Pancreas (tissue), 10 donors: ENCODE results near the gene ZFTA. TPM values are rescaled to one million over a fixed set of nuclear protein-coding genes. Genes with fewer than 3 reads are reported as not detected.

Experiments
- ATAC-seq, 4 donors: fragments of 200-7000 bp; cut with Tn5 transposase; one replicate each; pipeline versions ENCODE4 v1.8.0 to v1.9.1; 2020; ENCODE audit warnings: mild to moderate bottlenecking in 4 of 4, moderate library complexity in 4 of 4
- DNase-seq, 6 donors: peaks; one replicate each; pipeline ENCODE4 v3.0.0-alpha.2; 2020
- FAIRE-seq: peaks from 2 replicates; lab custom pipeline; 2012; peaks lifted over from hg19 to GRCh38; lab: Jason Lieb, UNC
- H3K27ac ChIP-seq, 4 donors: fragments of 200-600 bp; sonication (generic); 1 replicate in 3 of 4; 2 replicates in 1 of 4; pipeline versions ENCODE4 v1.5.0 to v1.8.0; 2020
- H3K27me3 ChIP-seq, 4 donors: fragments of 200-600 bp; one replicate each; pipeline ENCODE4 v1.8.0; 2021
- H3K36me3 ChIP-seq, 3 donors: fragments of 200-600 bp; sonication (generic) in 1 of 3; one replicate each; pipeline versions ENCODE4 v1.5.0 to v1.8.0; 2020 to 2021
- H3K4me1 ChIP-seq, 3 donors: fragments of 200-600 bp; one replicate each; pipeline ENCODE4 v1.8.0; 2021
- H3K4me3 ChIP-seq, 4 donors: fragments of 200-600 bp; sonication (generic) in 2 of 4; one replicate each; pipeline versions ENCODE4 v1.5.0 to v1.8.0; 2020 to 2021
- H3K9me3 ChIP-seq, 4 donors: fragments of 200-600 bp; one replicate each; pipeline ENCODE4 v1.8.0; 2021
- CTCF ChIP-seq, 4 donors: fragments of 200-600 bp; sonication (generic) in 3 of 4; IDR thresholded peaks; one replicate each; pipeline versions ENCODE4 v1.5.0 to v1.8.0; 2021; ENCODE audit warnings: antibody characterized with exemption in 4 of 4
- WGBS, 2 donors: extraction: QIAGEN DNeasy Blood & Tissue Kit; methylation state at CpG; one replicate each; pipeline ENCODE4 v1.1.7; 2013; 5-methylcytosine and 5-hydroxymethylcytosine counted together
- intact Hi-C, 3 donors: fragments of 100-400 bp; cut with DNase I; formaldehyde crosslinking; loops; one replicate each; pipeline versions ENCODE4 v1.11.1 to v1.14.2; 2022
- polyA plus RNA-seq, 2 donors: library from polyadenylated mRNA; stranded (reverse); fragments of 200-250 nt; gene quantifications; one replicate each; pipeline ENCODE4 v1.2.3, GENCODE V29; 2013
- total RNA-seq, 6 donors: library from RNA; stranded (reverse); fragmentation: NEBNext Ultra II Directional in 4 of 6; extraction: Animal tissue kit (Norgen Biotek cat#: 25700) in 4 of 6; gene quantifications; one replicate each; pipeline versions ENCODE4 v1.2.1 to v1.2.4, GENCODE V29; 2021 to 2023
- donor health status: healthy with polysubstance abuse.
- donor health status: DM: no; HTN: no; CAD: no; lungs with moderate emphysema.
- donor health status: DM: no; HTN: no; CAD: no.
- donor health status: control.
- donor health status: control.
- donor health status: Bipolar disorder and iron deficiency.
- donor health status: DM: yes; HTN: yes; CAD: no.
- donor health status: DM: no; HTN: no; CAD: no.
- donor health status: DM: no; HTN: no; CAD: no.
- donor health status: DM: yes; HTN: yes; CAD: no.

Gene ZFTA
- total and polyA plus RNA-seq, 8 donors = 4.3 to 11.3 (median 6.5) TPM

GRCh38 chr11:63762654-63763495, 5.7 kb downstream of the ZFTA start:
- Histone ChIP-seq H3K9me3 (no peaks in the 10 kb centered on the region), H3K36me3 (peaks cover 0 to 14% (median 0%) of the 10 kb centered on the region in 3 donors), H3K27ac (no peak overlapping the region), H3K4me1 (peaks cover 0 to 3% (median 0%) of the 10 kb centered on the region in 3 donors), H3K27me3 (no peaks in the 10 kb centered on the region), H3K4me3 (peak overlapping the region; percentile 12 to 42 (median 27))
- TF ChIP-seq CTCF (IDR thresholded peaks at IDR 0.05) = no peak
- DNase-seq (peak in 5 of 6 donors; percentile 31 to 70 (median 40)), FAIRE-seq (no peak), ATAC-seq (peak; percentile 32 to 64 (median 56))
- WGBS, 2 donors = 63 to 66% methylated on average over 85 to 96 of the region's 96 CpGs
- intact Hi-C loops = loop anchor here in 2 of 3 donors (10.0 kb wide), 2 partner anchors 72 to 182 kb away; partner anchors contain the start of gene MARK2 (in 1 of the 2)

GRCh38 chr11:63761931-63762653, 6.5 kb downstream of the ZFTA start:
- Histone ChIP-seq H3K9me3 (no peaks in the 10 kb centered on the region), H3K4me3 (peak overlapping the region in 3 of 4 donors; percentile 12 to 42 (median 39)), H3K27me3 (no peaks in the 10 kb centered on the region), H3K27ac (no peak overlapping the region), H3K4me1 (peaks cover 0 to 3% (median 3%) of the 10 kb centered on the region in 3 donors), H3K36me3 (peaks cover 0 to 18% (median 0%) of the 10 kb centered on the region in 3 donors)
- DNase-seq (peak in 4 of 6 donors; percentile 26 to 83 (median 46)), ATAC-seq (peak in 1 of 4 donors; percentile 3), FAIRE-seq (no peak)
- TF ChIP-seq CTCF (IDR thresholded peaks at IDR 0.05) = no peak
- intact Hi-C loops = loop anchor here in 2 of 3 donors (10.0 kb wide), 2 partner anchors 73 to 183 kb away; partner anchors contain the start of gene MARK2 (in 1 of the 2)
- WGBS, 2 donors = 65 to 69% methylated on average over 34 of the region's 34 CpGs

- H3K9me3 ChIP-seq = no peaks in the 10 kb centered on the region
- DNase-seq (peak in 1 of 6 donors; percentile 19), FAIRE-seq (no peak), ATAC-seq (no peak)
- peaks cover 0 to 18% (median 0%) of the 10 kb centered on the region in 3 donors for H3K36me3 ChIP-seq
- WGBS, 2 donors = 79 to 81% methylated on average over 10 of the region's 10 CpGs
- H3K4me1 ChIP-seq = peaks cover 0 to 6% (median 4%) of the 10 kb centered on the region in 3 donors
- no peak for TF ChIP-seq CTCF (IDR thresholded peaks at IDR 0.05)
- H3K27me3 ChIP-seq = no peaks in the 10 kb centered on the region
- no peak overlapping the region for H3K27ac ChIP-seq
- no peak overlapping the region for H3K4me3 ChIP-seq
- intact Hi-C loops = loop anchor here in 2 of 3 donors (10.0 kb wide), 2 partner anchors 74 to 184 kb away; partner anchors contain the start of gene MARK2 (in 1 of the 2)
These were observed 7.4 kb downstream of the ZFTA start for GRCh38 chr11:63761188-63761587.

GRCh38 chr11:63760487-63761079, 8.0 kb downstream of the ZFTA start:
- 79 to 82% methylated on average over 5 of the region's 5 CpGs for WGBS, 2 donors
- Histone ChIP-seq H3K4me1 (peaks cover 0 to 6% (median 4%) of the 10 kb centered on the region in 3 donors), H3K27ac (no peak overlapping the region), H3K36me3 (peaks cover 0 to 18% (median 0%) of the 10 kb centered on the region in 3 donors), H3K4me3 (no peak overlapping the region), H3K9me3 (no peaks in the 10 kb centered on the region), H3K27me3 (no peaks in the 10 kb centered on the region)
- no peak for TF ChIP-seq CTCF (IDR thresholded peaks at IDR 0.05)
- no peak for DNase-seq
- ATAC-seq = no peak
- no peak for FAIRE-seq
- intact Hi-C loops = loop anchor here in 2 of 3 donors (10.0 kb wide), 2 partner anchors 74 to 184 kb away; partner anchors contain the start of gene MARK2 (in 1 of the 2)
